Measurements from ENCODE around the gene CPLX4. TPM values are rescaled to one million over a fixed set of nuclear protein-coding genes. Genes with fewer than 3 reads are reported as not detected.

The CPLX4 gene
- total and polyA plus RNA-seq, 2 of the 13 experiments (the other 11 are each of a cell fraction or from before 2014, with no cell fraction given), result not detected

GRCh38 chr18:59279722-59280121 lies 38.7 kb downstream of the CPLX4 start:
- TF ChIP-seq ZNF251 (CRISPR knock-in tag; IDR thresholded peaks at IDR 0.05) (no peak), MAFG (CRISPR knock-in tag; IDR thresholded peaks at IDR 0.05) (no peak), XRCC5 (optimal IDR thresholded peaks at IDR 0.05; ENCODE audit: low read length) (no peak), IRF1 (CRISPR knock-in tag; IDR thresholded peaks at IDR 0.05; ENCODE audit: low read depth) (no peak), NCOA1 (CRISPR knock-in tag; IDR thresholded peaks at IDR 0.05) (no peak), KLF15 (CRISPR knock-in tag; IDR thresholded peaks at IDR 0.05; ENCODE audit: borderline replicate concordance) (no peak), ZNF512B (CRISPR knock-in tag; IDR thresholded peaks at IDR 0.05; ENCODE audit: borderline replicate concordance) (no peak), PAF1 (CRISPR knock-in tag; IDR thresholded peaks at IDR 0.05) (no peak), ZNF224 (CRISPR knock-in tag; IDR thresholded peaks at IDR 0.05) (no peak), BCLAF1 (IDR thresholded peaks at IDR 0.05) (no peak), ZFP91 (CRISPR knock-in tag; IDR thresholded peaks at IDR 0.05; ENCODE audit: borderline replicate concordance) (no peak)
- CTCF ChIA-PET (ENCODE audit: low intra/inter-chr PET ratio, low total read pairs), result no interaction called here
- peaks cover 0 to 53% of the 10 kb centered on the region in 2 experiments; a peak in 4 of 5 replicates for H3K27me3 ChIP-seq (ENCODE audit: control insufficient read depth in 1 of 2, insufficient read depth in 2 of 2, low read length in 2 of 2)
- no peak overlapping the region for H3K27ac ChIP-seq (ENCODE audit: extremely low read length, insufficient read depth, low read length)
- POLR2A ChIA-PET, result no interaction called here
- no peak overlapping the region for H3K9ac ChIP-seq (ENCODE audit: insufficient read depth, low read depth, low read length)
- H4K20me1 ChIP-seq (ENCODE audit: insufficient read depth, low read length), result no peaks in the 10 kb centered on the region
- H3K36me3 ChIP-seq (replicated peaks in 1 of 2; ENCODE audit: control insufficient read depth in 1 of 2, insufficient read depth in 2 of 2, low read length in 2 of 2), result no peaks in the 10 kb centered on the region
- WGBS (ENCODE audit: low lambda C conversion rate), result 0% methylated on average over 1 of the region's 1 CpG
- FAIRE-seq, result no peak
- no peaks in the 10 kb centered on the region for H3K79me2 ChIP-seq (ENCODE audit: insufficient read depth, low read length)
- H3K4me2 ChIP-seq (ENCODE audit: low read depth, low read length), result no peak overlapping the region
- in situ Hi-C loops (cut with HindIII; ENCODE audit: extremely low pct_ligation_motif_present, low pct_unique_long_range_greater_than_20kb) (no loop called here), intact Hi-C loops (cut with micrococcal nuclease; ENCODE audit: unreplicated experiment) (no loop called here)
- no peak overlapping the region for H3K4me3 ChIP-seq (replicated peaks in 1 of 3; ENCODE audit: insufficient read depth in 1 of 3, low read depth in 2 of 3, low read length in 3 of 3)
- no peak for DNase-seq (ENCODE audit: low spot score)
- no TSS peak for BruUV-seq (replicated peaks)
- ATAC-seq, result no peak
- no peaks in the 10 kb centered on the region for H3K4me1 ChIP-seq (ENCODE audit: insufficient read depth, low read length)
- no peaks in the 10 kb centered on the region for H3K9me3 ChIP-seq (ENCODE audit: low read length)
- H2AFZ ChIP-seq (ENCODE audit: low read length), result no peak overlapping the region
